Measurements from ENCODE around the gene CNTNAP2. TPM values are rescaled to one million over a fixed set of nuclear protein-coding genes. Genes with fewer than 3 reads are reported as not detected.

The CNTNAP2 gene
- total and polyA plus RNA-seq, 2 of the 13 experiments (the other 11 are each of a cell fraction or from before 2014, with no cell fraction given): 0.40 to 0.42 TPM

DNA sequence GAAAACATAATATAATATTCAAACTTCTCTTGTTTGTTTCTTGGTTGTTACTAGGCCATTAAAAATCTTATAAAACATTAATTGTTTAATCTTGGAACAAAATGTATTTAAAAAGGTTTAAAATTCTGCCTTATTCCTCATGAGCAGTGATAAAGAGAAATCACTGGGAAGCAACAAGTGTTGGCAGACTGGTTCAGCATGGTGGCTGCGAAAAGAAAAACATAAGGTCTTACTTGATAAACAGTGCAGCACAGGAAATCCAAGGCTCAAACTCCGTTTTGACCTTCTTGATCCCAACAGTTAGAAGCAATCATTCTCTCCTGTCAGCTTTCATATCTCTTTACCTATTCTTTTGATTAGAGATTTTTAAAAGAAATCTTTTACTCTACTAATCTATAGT lies 530.8 kb downstream of the CNTNAP2 start:
- no peak overlapping the region for H3K27ac ChIP-seq (ENCODE audit: extremely low read length, insufficient read depth, low read length)
- no peaks in the 10 kb centered on the region for H3K4me1 ChIP-seq (ENCODE audit: insufficient read depth, low read length)
- peaks cover 64% of the 10 kb centered on the region for H3K9me3 ChIP-seq (ENCODE audit: low read length)
- 4% methylated on average over 2 of the region's 2 CpGs for WGBS (ENCODE audit: low lambda C conversion rate)
- no peaks in the 10 kb centered on the region for H4K20me1 ChIP-seq (ENCODE audit: insufficient read depth, low read length)
- no peaks in the 10 kb centered on the region for H3K36me3 ChIP-seq (replicated peaks in 1 of 2; ENCODE audit: control insufficient read depth in 1 of 2, insufficient read depth in 2 of 2, low read length in 2 of 2)
- intact Hi-C loops (cut with micrococcal nuclease; ENCODE audit: unreplicated experiment) (no loop called here), in situ Hi-C loops (cut with HindIII; ENCODE audit: extremely low pct_ligation_motif_present, low pct_unique_long_range_greater_than_20kb) (no loop called here)
- no peak overlapping the region for H3K4me2 ChIP-seq (ENCODE audit: low read depth, low read length)
- H2AFZ ChIP-seq (ENCODE audit: low read length): no peak overlapping the region
- TF ChIP-seq RORA (CRISPR knock-in tag; IDR thresholded peaks at IDR 0.05) (no peak), ZNF335 (CRISPR knock-in tag; IDR thresholded peaks at IDR 0.05) (no peak), EED (CRISPR knock-in tag; IDR thresholded peaks at IDR 0.05) (no peak), ZFP36 (IDR thresholded peaks at IDR 0.05; ENCODE audit: borderline replicate concordance, low read depth, low read length, partially characterized antibody) (no peak), MYPOP (CRISPR knock-in tag; IDR thresholded peaks at IDR 0.05) (no peak)
- TF ChIP-seq, protein P1, sequence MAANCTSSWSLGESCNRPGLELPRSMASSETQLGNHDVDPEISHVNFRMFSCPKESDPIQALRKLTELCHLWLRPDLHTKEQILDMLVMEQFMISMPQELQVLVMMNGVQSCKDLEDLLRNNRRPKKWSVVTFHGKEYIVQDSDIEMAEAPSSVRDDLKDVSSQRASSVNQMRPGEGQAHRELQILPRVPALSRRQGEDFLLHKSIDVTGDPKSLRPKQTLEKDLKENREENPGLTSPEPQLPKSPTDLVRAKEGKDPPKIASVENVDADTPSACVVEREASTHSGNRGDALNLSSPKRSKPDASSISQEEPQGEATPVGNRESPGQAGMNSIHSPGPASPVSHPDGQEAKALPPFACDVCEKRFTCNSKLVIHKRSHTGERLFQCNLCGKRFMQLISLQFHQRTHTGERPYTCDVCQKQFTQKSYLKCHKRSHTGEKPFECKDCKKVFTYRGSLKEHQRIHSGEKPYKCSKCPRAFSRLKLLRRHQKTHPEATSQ (CRISPR knock-in tag; IDR thresholded peaks at IDR 0.05; ENCODE audit: borderline replicate concordance): no peak
- H3K4me3 ChIP-seq (replicated peaks in 1 of 3; ENCODE audit: insufficient read depth in 1 of 3, low read depth in 2 of 3, low read length in 3 of 3): no peak overlapping the region
- H3K27me3 ChIP-seq (ENCODE audit: control insufficient read depth in 1 of 2, insufficient read depth in 2 of 2, low read length in 2 of 2): no peaks in the 10 kb centered on the region
- DNase-seq (ENCODE audit: low spot score) (no peak), ATAC-seq (no peak), FAIRE-seq (no peak)
- POLR2A ChIA-PET: no interaction called here
- no peak overlapping the region for H3K9ac ChIP-seq (ENCODE audit: insufficient read depth, low read depth, low read length)
- CTCF ChIA-PET (ENCODE audit: low intra/inter-chr PET ratio, low total read pairs): no interaction called here
- BruUV-seq (replicated peaks): no TSS peak
- no peaks in the 10 kb centered on the region for H3K79me2 ChIP-seq (ENCODE audit: insufficient read depth, low read length)

DNA sequence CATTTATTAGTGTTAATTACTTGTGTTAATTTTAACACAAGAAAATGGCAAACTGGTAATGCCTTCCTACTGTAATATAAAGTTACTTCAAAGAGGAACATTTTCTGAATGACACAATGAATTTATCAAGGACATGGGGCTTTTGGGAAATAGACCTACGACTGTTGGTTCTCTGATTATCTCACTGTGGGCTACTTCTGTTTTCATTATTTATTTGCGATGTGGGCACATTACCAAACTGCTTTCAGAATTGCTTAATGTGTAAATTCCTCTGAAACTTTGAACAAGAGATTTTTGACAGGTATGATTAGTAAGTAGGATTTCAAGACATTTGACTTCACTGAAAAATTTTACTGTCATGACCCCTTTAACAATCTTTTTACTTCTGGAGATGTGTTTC lies 535.6 kb downstream of the CNTNAP2 start:
- Histone ChIP-seq H3K9me3 (ENCODE audit: low read length) (peaks cover 78% of the 10 kb centered on the region), H3K4me1 (ENCODE audit: insufficient read depth, low read length) (no peaks in the 10 kb centered on the region), H3K9ac (ENCODE audit: insufficient read depth, low read depth, low read length) (no peak overlapping the region), H3K36me3 (replicated peaks in 1 of 2; ENCODE audit: control insufficient read depth in 1 of 2, insufficient read depth in 2 of 2, low read length in 2 of 2) (no peaks in the 10 kb centered on the region), H3K79me2 (ENCODE audit: insufficient read depth, low read length) (no peaks in the 10 kb centered on the region), H3K27ac (ENCODE audit: extremely low read length, insufficient read depth, low read length) (no peak overlapping the region), H3K4me3 (replicated peaks in 1 of 3; ENCODE audit: insufficient read depth in 1 of 3, low read depth in 2 of 3, low read length in 3 of 3) (no peak overlapping the region), H3K4me2 (ENCODE audit: low read depth, low read length) (no peak overlapping the region), H3K27me3 (ENCODE audit: control insufficient read depth in 1 of 2, insufficient read depth in 2 of 2, low read length in 2 of 2) (no peaks in the 10 kb centered on the region), H2AFZ (ENCODE audit: low read length) (no peak overlapping the region), H4K20me1 (ENCODE audit: insufficient read depth, low read length) (no peaks in the 10 kb centered on the region)
- no peak for DNase-seq (ENCODE audit: low spot score)
- in situ Hi-C loops (cut with HindIII; ENCODE audit: extremely low pct_ligation_motif_present, low pct_unique_long_range_greater_than_20kb) (no loop called here), intact Hi-C loops (cut with micrococcal nuclease; ENCODE audit: unreplicated experiment) (no loop called here)
- FAIRE-seq: no peak
- 2% methylated on average over 2 of the region's 2 CpGs for WGBS (ENCODE audit: low lambda C conversion rate)
- ChIA-PET POLR2A (no interaction called here), CTCF (ENCODE audit: low intra/inter-chr PET ratio, low total read pairs) (no interaction called here)
- BruUV-seq (replicated peaks): no TSS peak
- ATAC-seq: no peak
- TF ChIP-seq ZNF17 (CRISPR knock-in tag; IDR thresholded peaks at IDR 0.05): no peak
- no peak for TF ChIP-seq ZNF34 (CRISPR knock-in tag; IDR thresholded peaks at IDR 0.05; ENCODE audit: borderline replicate concordance)
- no peak for TF ChIP-seq HMG20A (CRISPR knock-in tag; IDR thresholded peaks at IDR 0.05; ENCODE audit: borderline replicate concordance)
